Mesothelial cell of epicardium (in vitro differentiated cells): ENCODE measurements around the gene CAPN11. TPM values are rescaled to one million over a fixed set of nuclear protein-coding genes. Genes with fewer than 3 reads are reported as not detected.

Source experiments
- DNase-seq, 2 experiments: peaks; one replicate each; pipeline ENCODE4 v3.0.0; 2021; ENCODE audit warnings: low spot score in 2 of 2; ENCODE audit not compliant: unreplicated experiment in 2 of 2
- H3K27ac Mint-ChIP-seq: 2 replicates; pipeline ENCODE4 v1.8.0; 2021; ENCODE audit warnings: mixed read lengths
- H3K27me3 Mint-ChIP-seq: 2 replicates; pipeline ENCODE4 v1.8.0; 2021; ENCODE audit warnings: low read depth, mixed read lengths
- H3K36me3 Mint-ChIP-seq: 2 replicates; pipeline ENCODE4 v1.8.0; 2021; ENCODE audit warnings: mixed read lengths
- H3K4me1 Mint-ChIP-seq: 2 replicates; pipeline ENCODE4 v1.8.0; 2021; ENCODE audit warnings: mixed read lengths
- H3K4me3 Mint-ChIP-seq: 2 replicates; pipeline ENCODE4 v1.8.0; 2021; ENCODE audit warnings: mild to moderate bottlenecking, moderate library complexity, mixed read lengths
- H3K9me3 Mint-ChIP-seq: 2 replicates; pipeline ENCODE4 v1.8.0; 2021; ENCODE audit warnings: mixed read lengths
- total RNA-seq: library from RNA; stranded (reverse); gene quantifications from 3 replicates; pipeline ENCODE4 v1.2.1, GENCODE V29; 2021
- TF ChIP-seq, protein P1 (sequence below): fragments of 200-600 bp; sonication (generic); IDR thresholded peaks from one replicate; pipeline ENCODE4 v1.5.0; 2021; ENCODE audit warnings: antibody characterized with exemption; ENCODE audit not compliant: unreplicated experiment

The CAPN11 gene
- total RNA-seq, 1 donor from 2014 or later: not detected

DNA sequence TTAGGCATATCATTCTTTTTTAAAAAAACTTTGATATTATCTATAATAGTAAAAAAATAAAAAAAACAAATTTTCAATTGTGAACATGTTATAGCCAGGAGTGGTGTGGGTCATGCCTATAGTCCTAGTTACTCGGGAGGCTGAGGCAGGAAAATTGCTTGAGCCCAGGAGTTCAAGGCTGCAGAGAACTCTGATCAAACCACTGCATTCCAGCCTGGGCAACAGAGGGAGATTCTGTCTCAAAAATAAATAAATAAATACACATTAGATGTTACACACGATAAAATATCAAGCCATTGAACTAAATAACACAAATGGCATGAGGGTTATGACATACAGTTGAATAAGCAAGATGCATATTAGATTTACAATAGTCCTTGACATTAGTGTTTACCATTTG, 30.2 kb downstream of the CAPN11 start:
- no peaks in the 10 kb centered on the region for H3K36me3 Mint-ChIP-seq
- TF ChIP-seq, protein P1, sequence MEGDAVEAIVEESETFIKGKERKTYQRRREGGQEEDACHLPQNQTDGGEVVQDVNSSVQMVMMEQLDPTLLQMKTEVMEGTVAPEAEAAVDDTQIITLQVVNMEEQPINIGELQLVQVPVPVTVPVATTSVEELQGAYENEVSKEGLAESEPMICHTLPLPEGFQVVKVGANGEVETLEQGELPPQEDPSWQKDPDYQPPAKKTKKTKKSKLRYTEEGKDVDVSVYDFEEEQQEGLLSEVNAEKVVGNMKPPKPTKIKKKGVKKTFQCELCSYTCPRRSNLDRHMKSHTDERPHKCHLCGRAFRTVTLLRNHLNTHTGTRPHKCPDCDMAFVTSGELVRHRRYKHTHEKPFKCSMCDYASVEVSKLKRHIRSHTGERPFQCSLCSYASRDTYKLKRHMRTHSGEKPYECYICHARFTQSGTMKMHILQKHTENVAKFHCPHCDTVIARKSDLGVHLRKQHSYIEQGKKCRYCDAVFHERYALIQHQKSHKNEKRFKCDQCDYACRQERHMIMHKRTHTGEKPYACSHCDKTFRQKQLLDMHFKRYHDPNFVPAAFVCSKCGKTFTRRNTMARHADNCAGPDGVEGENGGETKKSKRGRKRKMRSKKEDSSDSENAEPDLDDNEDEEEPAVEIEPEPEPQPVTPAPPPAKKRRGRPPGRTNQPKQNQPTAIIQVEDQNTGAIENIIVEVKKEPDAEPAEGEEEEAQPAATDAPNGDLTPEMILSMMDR: no peak
- no peaks in the 10 kb centered on the region for H3K9me3 Mint-ChIP-seq
- DNase-seq: no peak
- no peak overlapping the region for H3K4me3 Mint-ChIP-seq
- H3K4me1 Mint-ChIP-seq: peaks cover 12% of the 10 kb centered on the region
- H3K27me3 Mint-ChIP-seq: no peaks in the 10 kb centered on the region
- H3K27ac Mint-ChIP-seq: no peak overlapping the region

DNA sequence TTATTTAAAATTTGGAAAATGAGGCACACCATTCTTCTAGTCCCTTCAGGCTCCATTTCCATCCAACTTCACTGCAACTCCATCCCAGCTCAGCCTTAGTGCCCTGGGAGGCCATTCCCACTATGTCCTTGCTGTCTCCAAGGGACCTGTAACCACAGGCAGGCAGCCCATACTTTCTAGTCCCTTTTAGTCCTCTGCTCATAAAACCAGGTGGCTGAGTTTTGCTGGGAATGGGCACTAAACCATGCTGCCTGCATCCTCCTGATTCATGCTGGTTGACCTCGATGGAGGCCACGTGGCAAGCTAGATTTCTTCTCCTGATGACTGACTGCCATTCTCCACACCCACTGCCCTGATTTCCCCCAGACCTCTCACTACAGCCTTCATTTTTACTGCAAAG, 30.6 kb downstream of the CAPN11 start:
- Mint-ChIP-seq H3K4me3 (no peak overlapping the region), H3K4me1 (peaks cover 12% of the 10 kb centered on the region), H3K9me3 (no peaks in the 10 kb centered on the region), H3K27ac (no peak overlapping the region), H3K36me3 (no peaks in the 10 kb centered on the region), H3K27me3 (no peaks in the 10 kb centered on the region)
- TF ChIP-seq, protein P1: no peak
- no peak for DNase-seq

DNA sequence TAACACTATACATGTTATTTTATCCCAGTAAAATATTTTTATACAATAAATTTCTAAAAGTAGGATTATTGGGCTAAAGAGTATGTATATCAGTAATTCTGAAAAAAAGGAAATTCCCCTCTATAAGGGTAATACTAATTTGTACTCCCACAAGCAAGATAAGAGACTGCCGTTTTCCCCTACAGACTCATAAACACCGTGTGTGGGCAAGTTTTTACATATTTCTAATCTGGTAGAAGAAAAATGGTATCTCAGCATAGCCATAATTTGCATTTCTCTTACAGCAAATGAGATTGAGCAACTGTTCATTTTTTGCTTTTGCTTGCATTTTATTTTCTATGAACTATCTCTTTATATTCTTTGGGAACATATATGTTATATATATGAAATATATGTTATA, 32.1 kb downstream of the CAPN11 start:
- Mint-ChIP-seq H3K27ac (no peak overlapping the region), H3K4me1 (peaks cover 9% of the 10 kb centered on the region), H3K36me3 (no peaks in the 10 kb centered on the region), H3K9me3 (no peaks in the 10 kb centered on the region), H3K27me3 (no peaks in the 10 kb centered on the region), H3K4me3 (no peak overlapping the region)
- TF ChIP-seq, protein P1: no peak
- no peak for DNase-seq

DNA sequence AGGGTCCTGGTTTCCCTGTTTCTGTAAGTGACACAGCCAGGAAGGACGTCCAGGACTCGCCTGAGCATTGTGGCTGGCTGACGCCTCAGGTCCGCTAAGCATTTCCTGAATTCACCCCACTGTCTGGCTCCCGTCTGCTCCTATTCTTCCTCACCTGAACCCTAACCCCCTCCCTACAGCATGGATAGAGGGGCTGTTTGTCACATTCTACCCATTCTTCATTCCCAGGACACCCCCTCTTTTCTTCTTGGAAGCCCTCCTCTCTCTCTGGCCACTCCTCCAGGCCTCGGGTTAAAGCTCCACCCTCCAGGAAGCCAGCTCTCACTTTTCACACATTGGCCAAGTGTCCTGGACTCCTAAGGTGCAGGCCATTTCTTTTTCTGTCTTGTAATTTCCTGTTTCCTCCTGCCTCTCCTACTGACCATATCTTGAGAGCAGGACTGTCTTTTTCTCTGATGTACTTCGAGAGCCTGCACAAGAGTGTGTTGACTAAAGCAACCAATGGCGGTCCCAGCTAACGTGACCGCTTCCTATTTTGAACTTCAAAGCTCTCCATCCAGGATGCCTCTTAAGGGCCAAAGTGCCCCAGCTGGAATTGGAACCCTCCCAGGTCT, 33.9 kb downstream of the CAPN11 start:
- Mint-ChIP-seq H3K36me3 (no peaks in the 10 kb centered on the region), H3K4me1 (peaks cover 3% of the 10 kb centered on the region), H3K27ac (peak overlapping the region; percentile 5), H3K4me3 (no peak overlapping the region), H3K9me3 (no peaks in the 10 kb centered on the region), H3K27me3 (no peaks in the 10 kb centered on the region)
- TF ChIP-seq, protein P1: no peak
- DNase-seq: no peak

DNA sequence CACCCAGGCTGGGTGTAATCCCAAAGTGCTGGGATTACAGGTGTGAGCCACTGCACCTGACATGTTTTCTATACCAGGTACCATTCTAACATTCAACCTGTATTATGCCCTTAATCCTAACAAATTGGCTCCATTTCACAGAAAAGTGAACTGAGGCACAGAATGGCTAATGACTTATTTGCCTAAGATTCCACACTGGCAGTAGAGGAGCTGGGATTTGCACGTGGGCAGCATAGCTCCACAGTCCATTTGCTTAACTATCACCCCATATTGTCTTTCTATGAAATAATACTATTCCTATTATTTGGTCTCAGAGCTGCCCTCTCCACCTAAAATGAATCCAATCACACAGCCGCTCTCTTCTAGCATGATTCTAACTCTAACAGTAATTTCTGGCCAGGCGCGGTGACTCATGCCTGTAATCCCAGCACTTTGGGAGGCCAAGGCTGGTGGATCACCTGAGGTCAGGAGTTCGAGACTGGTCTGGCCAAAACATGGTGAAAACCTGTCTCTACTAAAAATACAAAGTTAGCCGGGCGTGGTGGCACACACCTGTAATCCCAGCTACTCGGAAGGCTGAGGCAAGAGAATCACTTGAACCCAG, 34.8 kb downstream of the CAPN11 start:
- DNase-seq: no peak
- Mint-ChIP-seq H3K9me3 (no peaks in the 10 kb centered on the region), H3K36me3 (no peaks in the 10 kb centered on the region), H3K27ac (no peak overlapping the region), H3K4me3 (no peak overlapping the region), H3K27me3 (no peaks in the 10 kb centered on the region), H3K4me1 (peaks cover 3% of the 10 kb centered on the region)
- TF ChIP-seq, protein P1: no peak
